ENCODE results near the gene CATSPER2.
"Not testable (repeated sequence)": the region's sequence is repeated elsewhere in the genome, so short reads cannot be mapped to it uniquely, and the experiment has no call there.

GRCh38 chr15:43592841-43593240, 55.8 kb downstream of the CATSPER2 start:
- not testable (repeated sequence) for TF ChIP-seq CTCF (IDR thresholded peaks at IDR 0.05); POLR2A (IDR thresholded peaks at IDR 0.05; ENCODE audit: low read length)

Data from A549 (cell line).